OCI-LY3 (cell line): ENCODE measurements around the gene NNT.
A peak's percentile ranks its signal among the peaks of the same experiment; 100 is the strongest.

ENCODE experiments used
- H2AFZ ChIP-seq: fragments of 200-600, 300-600 bp; shearing (Covaris generic); 2 replicates; pipeline ENCODE4 v1.6.0; 2014; ENCODE audit warnings: antibody characterized with exemption, low read depth, low read length
- H3K27ac ChIP-seq: fragments of 200-600, 300-600 bp; sonication (generic); 2 replicates; pipeline ENCODE4 v1.5.1; 2014; ENCODE audit warnings: mild to moderate bottlenecking, low read length, moderate library complexity, mixed read lengths
- H3K27me3 ChIP-seq: fragments of 200-600, 300-600 bp; sonication (generic); 2 replicates; pipeline ENCODE4 v1.6.1; 2014; ENCODE audit warnings: low read depth, low read length, mixed read lengths
- H3K36me3 ChIP-seq: fragments of 200-600, 300-600 bp; sonication (generic); replicated peaks from 2 replicates; pipeline ENCODE3; 2014; ENCODE audit warnings: low read depth, low read length, mixed read lengths
- H3K4me1 ChIP-seq: fragments of 300-600, 200-600 bp; sonication (generic); 2 replicates; pipeline ENCODE4 v1.6.1; 2014; ENCODE audit warnings: low read length, mixed read lengths
- H3K4me2 ChIP-seq: fragments of 200-600, 300-600 bp; sonication (generic); 2 replicates; pipeline ENCODE4 v1.6.1; 2014; ENCODE audit warnings: low read length, mixed read lengths
- H3K4me3 ChIP-seq: fragments of 300-600, 200-600 bp; sonication (generic); 2 replicates; pipeline ENCODE4 v1.5.1; 2014; ENCODE audit warnings: antibody characterized with exemption, mild to moderate bottlenecking, low read length, moderate library complexity
- H3K79me2 ChIP-seq: fragments of 300-600, 200-600 bp; shearing (Covaris generic); 2 replicates; pipeline ENCODE4 v1.6.1; 2014; ENCODE audit warnings: mild to moderate bottlenecking, low read length, mixed read lengths
- H3K9ac ChIP-seq: fragments of 300-600, 200-600 bp; shearing (Covaris generic); 2 replicates; pipeline ENCODE4 v1.6.0; 2014; ENCODE audit warnings: mild to moderate bottlenecking, low read length, moderate library complexity
- H3K9me3 ChIP-seq: fragments of 200-600, 300-600 bp; shearing (Covaris generic); 2 replicates; pipeline ENCODE4 v1.6.1; 2014; ENCODE audit warnings: low read length, mixed read lengths; ENCODE audit not compliant: insufficient read depth
- H4K20me1 ChIP-seq: fragments of 200-600, 300-600 bp; sonication (generic); 2 replicates; pipeline ENCODE4 v1.6.1; 2016; ENCODE audit warnings: low read length, mixed read lengths; ENCODE audit not compliant: insufficient read depth
- EZH2phosphoT487 ChIP-seq: fragments of 200-600 bp; shearing (Covaris generic); IDR thresholded peaks from 2 replicates; pipeline ENCODE4 v1.6.1; 2018; ENCODE audit warnings: antibody characterized with exemption, mixed run types, low read depth
- TF ChIP-seq, protein P1 (sequence below): fragments of 200-600, 300-600 bp; sonication (generic); IDR thresholded peaks from 2 replicates; pipeline ENCODE4 v1.5.1; 2014; ENCODE audit warnings: antibody characterized with exemption, low read length, low read depth

Gene NNT

GRCh38 chr5:43631182-43631910 is 28.4 kb downstream of the NNT start:
- no peak overlapping the region for H3K4me3 ChIP-seq
- peaks cover 3% of the 10 kb centered on the region; the same call in 1 of the 2 replicates for H4K20me1 ChIP-seq
- no peak overlapping the region for H3K4me2 ChIP-seq
- peaks cover 14% of the 10 kb centered on the region for H3K36me3 ChIP-seq
- H3K79me2 ChIP-seq = no peaks in the 10 kb centered on the region
- no peak overlapping the region for H3K9ac ChIP-seq
- H3K4me1 ChIP-seq = no peaks in the 10 kb centered on the region
- no peak for TF ChIP-seq EZH2phosphoT487
- TF ChIP-seq, protein P1, sequence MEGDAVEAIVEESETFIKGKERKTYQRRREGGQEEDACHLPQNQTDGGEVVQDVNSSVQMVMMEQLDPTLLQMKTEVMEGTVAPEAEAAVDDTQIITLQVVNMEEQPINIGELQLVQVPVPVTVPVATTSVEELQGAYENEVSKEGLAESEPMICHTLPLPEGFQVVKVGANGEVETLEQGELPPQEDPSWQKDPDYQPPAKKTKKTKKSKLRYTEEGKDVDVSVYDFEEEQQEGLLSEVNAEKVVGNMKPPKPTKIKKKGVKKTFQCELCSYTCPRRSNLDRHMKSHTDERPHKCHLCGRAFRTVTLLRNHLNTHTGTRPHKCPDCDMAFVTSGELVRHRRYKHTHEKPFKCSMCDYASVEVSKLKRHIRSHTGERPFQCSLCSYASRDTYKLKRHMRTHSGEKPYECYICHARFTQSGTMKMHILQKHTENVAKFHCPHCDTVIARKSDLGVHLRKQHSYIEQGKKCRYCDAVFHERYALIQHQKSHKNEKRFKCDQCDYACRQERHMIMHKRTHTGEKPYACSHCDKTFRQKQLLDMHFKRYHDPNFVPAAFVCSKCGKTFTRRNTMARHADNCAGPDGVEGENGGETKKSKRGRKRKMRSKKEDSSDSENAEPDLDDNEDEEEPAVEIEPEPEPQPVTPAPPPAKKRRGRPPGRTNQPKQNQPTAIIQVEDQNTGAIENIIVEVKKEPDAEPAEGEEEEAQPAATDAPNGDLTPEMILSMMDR = peak; percentile 55
- H2AFZ ChIP-seq = no peak overlapping the region
- H3K27ac ChIP-seq = no peak overlapping the region
- no peaks in the 10 kb centered on the region for H3K9me3 ChIP-seq
- no peaks in the 10 kb centered on the region for H3K27me3 ChIP-seq

DNA sequence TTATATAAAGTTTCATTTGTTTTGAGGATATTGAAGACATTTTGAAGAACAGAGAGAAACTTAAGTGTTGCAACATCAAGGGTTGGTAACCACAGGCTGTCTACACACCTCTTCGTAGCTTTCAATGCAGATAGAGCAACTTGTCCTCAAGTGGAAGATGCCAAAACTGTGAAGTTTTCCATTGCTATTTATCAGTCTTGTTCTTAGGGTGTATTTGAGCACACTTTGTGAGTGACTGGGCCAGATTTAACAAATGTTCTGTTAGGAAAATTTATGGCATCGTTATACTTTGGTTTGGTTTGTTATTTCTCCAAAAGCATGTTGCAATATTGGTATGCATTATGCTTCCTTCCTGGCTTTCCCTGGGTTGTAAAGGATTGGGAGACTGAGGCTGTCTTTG is 31.6 kb downstream of the NNT start:
- TF ChIP-seq EZH2phosphoT487 = no peak
- TF ChIP-seq, protein P1 = no peak
- Histone ChIP-seq H3K27ac (no peak overlapping the region), H3K4me1 (peaks cover 5% of the 10 kb centered on the region; the same call in 1 of the 2 replicates), H3K9ac (no peak overlapping the region), H3K4me2 (no peak overlapping the region), H3K9me3 (no peaks in the 10 kb centered on the region), H3K36me3 (peaks cover 17% of the 10 kb centered on the region), H3K27me3 (no peaks in the 10 kb centered on the region), H3K4me3 (no peak overlapping the region), H3K79me2 (no peaks in the 10 kb centered on the region), H2AFZ (no peak overlapping the region), H4K20me1 (peaks cover 3% of the 10 kb centered on the region; the same call in 1 of the 2 replicates)

DNA sequence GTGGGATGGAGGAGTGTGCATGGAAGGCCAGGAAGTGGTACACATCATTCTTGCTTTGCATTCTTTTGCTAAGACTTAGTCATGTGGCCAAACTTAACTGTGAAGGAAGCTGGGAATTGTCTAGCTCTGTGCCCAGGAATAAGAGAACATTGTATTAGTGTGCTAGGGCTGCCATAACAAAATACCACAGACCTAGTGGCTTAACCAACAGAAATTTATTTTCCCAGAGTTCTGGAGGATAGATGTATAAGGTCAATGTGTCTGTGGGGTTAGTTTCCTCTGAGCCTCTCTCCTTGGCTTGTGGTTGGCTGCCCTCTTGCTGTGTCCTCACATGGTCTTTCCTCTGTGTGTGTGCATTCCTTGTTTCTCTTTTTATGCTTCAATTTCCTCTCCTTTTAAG is 32.4 kb downstream of the NNT start:
- peaks cover 17% of the 10 kb centered on the region for H3K36me3 ChIP-seq
- TF ChIP-seq, protein P1 = no peak
- TF ChIP-seq EZH2phosphoT487 = no peak
- peaks cover 3% of the 10 kb centered on the region; the same call in 1 of the 2 replicates for H4K20me1 ChIP-seq
- H3K9me3 ChIP-seq = no peaks in the 10 kb centered on the region
- H3K9ac ChIP-seq = no peak overlapping the region
- H2AFZ ChIP-seq = no peak overlapping the region
- no peaks in the 10 kb centered on the region for H3K27me3 ChIP-seq
- no peaks in the 10 kb centered on the region for H3K79me2 ChIP-seq
- no peak overlapping the region for H3K4me2 ChIP-seq
- peaks cover 5% of the 10 kb centered on the region; the same call in 1 of the 2 replicates for H3K4me1 ChIP-seq
- no peak overlapping the region for H3K27ac ChIP-seq
- no peak overlapping the region for H3K4me3 ChIP-seq

GRCh38 chr5:43636076-43636475 is 33.1 kb downstream of the NNT start:
- H3K9ac ChIP-seq = no peak overlapping the region
- H3K9me3 ChIP-seq = no peaks in the 10 kb centered on the region
- H3K4me1 ChIP-seq = peaks cover 5% of the 10 kb centered on the region; the same call in 1 of the 2 replicates
- TF ChIP-seq, protein P1 = no peak
- TF ChIP-seq EZH2phosphoT487 = no peak
- no peaks in the 10 kb centered on the region for H3K27me3 ChIP-seq
- H2AFZ ChIP-seq = no peak overlapping the region
- H3K4me2 ChIP-seq = no peak overlapping the region
- no peak overlapping the region for H3K4me3 ChIP-seq
- no peak overlapping the region for H3K27ac ChIP-seq
- no peaks in the 10 kb centered on the region for H3K79me2 ChIP-seq
- H4K20me1 ChIP-seq = peaks cover 3% of the 10 kb centered on the region; the same call in 1 of the 2 replicates
- peaks cover 14% of the 10 kb centered on the region for H3K36me3 ChIP-seq
